HEK293 (cell line): Measurements from ENCODE around the gene BACH2.

ENCODE experiments used
- HOXA7 ChIP-seq: sonication (generic); formaldehyde crosslinking; IDR thresholded peaks from 2 replicates; pipeline ENCODE4 v1.8.1; 2022; ENCODE audit warnings: missing genetic modification reagents, borderline replicate concordance
- RBAK ChIP-seq: fragments of 450-650 bp; formaldehyde crosslinking; IDR thresholded peaks from 2 replicates; pipeline ENCODE4 v1.5.1; 2016; ENCODE audit warnings: missing biosample characterization, missing genetic modification characterization
- ZNF112 ChIP-seq: fragments of 450-650 bp; formaldehyde crosslinking; IDR thresholded peaks from 2 replicates; pipeline ENCODE4 v1.5.0; 2017; ENCODE audit warnings: missing biosample characterization, missing genetic modification characterization
- ZNF311 ChIP-seq: fragments of 450-650 bp; formaldehyde crosslinking; IDR thresholded peaks from 2 replicates; pipeline ENCODE4 v1.5.1; 2017; ENCODE audit warnings: missing biosample characterization, missing genetic modification characterization, borderline replicate concordance
- ZNF555 ChIP-seq: fragments of 450-650 bp; formaldehyde crosslinking; conservative IDR thresholded peaks from 2 replicates; pipeline ENCODE4 v1.5.1; 2017; ENCODE audit warnings: missing biosample characterization, mild to moderate bottlenecking, missing genetic modification characterization, inconsistent platforms
- ZNF621 ChIP-seq: fragments of 450-650 bp; formaldehyde crosslinking; IDR thresholded peaks from 2 replicates; pipeline ENCODE4 v1.5.1; 2017; ENCODE audit warnings: missing biosample characterization, missing genetic modification characterization
- ZNF626 ChIP-seq: fragments of 450-650 bp; sonication (Bioruptor Pico); formaldehyde crosslinking; IDR thresholded peaks from 2 replicates; pipeline ENCODE4 v1.5.1; 2018; ENCODE audit warnings: missing biosample characterization, missing genetic modification characterization, inconsistent platforms
- ZNF664 ChIP-seq: fragments of 450-650 bp; formaldehyde crosslinking; IDR thresholded peaks from 2 replicates; pipeline ENCODE4 v1.5.1; 2016; ENCODE audit warnings: missing biosample characterization, missing genetic modification characterization
- ZNF776 ChIP-seq: fragments of 450-650 bp; formaldehyde crosslinking; IDR thresholded peaks from 2 replicates; pipeline ENCODE4 v1.5.0; 2017; ENCODE audit warnings: missing biosample characterization, missing genetic modification characterization, borderline replicate concordance
- TF ChIP-seq, protein P1 (sequence below): fragments of 450-650 bp; formaldehyde crosslinking; IDR thresholded peaks from 2 replicates; pipeline ENCODE4 v1.5.1; 2016; ENCODE audit warnings: missing biosample characterization, missing genetic modification characterization
- TF ChIP-seq, protein P2 (sequence below): fragments of 450-650 bp; formaldehyde crosslinking; IDR thresholded peaks from 2 replicates; pipeline ENCODE4 v1.5.1; 2016; ENCODE audit warnings: missing biosample characterization, missing genetic modification characterization
- TF ChIP-seq, protein P3 (sequence below): fragments of 450-650 bp; formaldehyde crosslinking; IDR thresholded peaks from 2 replicates; pipeline ENCODE4 v1.5.1; 2016; ENCODE audit warnings: missing biosample characterization, missing genetic modification characterization
- TF ChIP-seq, protein P4 (sequence below): fragments of 450-650 bp; formaldehyde crosslinking; IDR thresholded peaks from 2 replicates; pipeline ENCODE4 v1.5.1; 2016; ENCODE audit warnings: missing biosample characterization, missing genetic modification characterization
- TF ChIP-seq, protein P5 (sequence below): fragments of 450-650 bp; formaldehyde crosslinking; IDR thresholded peaks from 2 replicates; pipeline ENCODE4 v1.5.1; 2016; ENCODE audit warnings: missing biosample characterization, missing genetic modification characterization

DNA sequence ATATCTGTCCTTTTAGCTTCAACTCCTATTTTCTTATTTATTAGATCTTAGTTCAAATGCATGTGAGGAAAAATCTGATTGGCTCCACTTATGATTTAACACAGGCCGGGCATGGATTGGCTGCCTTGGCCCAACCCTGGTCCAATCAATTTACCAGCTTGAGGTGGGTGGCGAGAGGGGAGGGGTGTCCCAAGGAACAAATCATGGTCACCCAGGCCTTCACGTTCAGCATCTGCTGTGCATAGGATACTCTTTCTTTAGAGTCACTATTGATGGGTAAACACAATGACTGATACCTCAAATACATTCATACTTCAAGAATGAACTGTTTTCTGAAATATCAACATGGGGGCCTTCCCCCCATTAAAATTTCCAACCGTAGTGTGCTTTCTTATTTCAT is 14.9 kb upstream of the BACH2 start:
- TF ChIP-seq, protein P1, sequence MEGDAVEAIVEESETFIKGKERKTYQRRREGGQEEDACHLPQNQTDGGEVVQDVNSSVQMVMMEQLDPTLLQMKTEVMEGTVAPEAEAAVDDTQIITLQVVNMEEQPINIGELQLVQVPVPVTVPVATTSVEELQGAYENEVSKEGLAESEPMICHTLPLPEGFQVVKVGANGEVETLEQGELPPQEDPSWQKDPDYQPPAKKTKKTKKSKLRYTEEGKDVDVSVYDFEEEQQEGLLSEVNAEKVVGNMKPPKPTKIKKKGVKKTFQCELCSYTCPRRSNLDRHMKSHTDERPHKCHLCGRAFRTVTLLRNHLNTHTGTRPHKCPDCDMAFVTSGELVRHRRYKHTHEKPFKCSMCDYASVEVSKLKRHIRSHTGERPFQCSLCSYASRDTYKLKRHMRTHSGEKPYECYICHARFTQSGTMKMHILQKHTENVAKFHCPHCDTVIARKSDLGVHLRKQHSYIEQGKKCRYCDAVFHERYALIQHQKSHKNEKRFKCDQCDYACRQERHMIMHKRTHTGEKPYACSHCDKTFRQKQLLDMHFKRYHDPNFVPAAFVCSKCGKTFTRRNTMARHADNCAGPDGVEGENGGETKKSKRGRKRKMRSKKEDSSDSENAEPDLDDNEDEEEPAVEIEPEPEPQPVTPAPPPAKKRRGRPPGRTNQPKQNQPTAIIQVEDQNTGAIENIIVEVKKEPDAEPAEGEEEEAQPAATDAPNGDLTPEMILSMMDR (tag by site-specific recombination) = no peak
- no peak for TF ChIP-seq ZNF555 (tag by site-specific recombination)
- no peak for TF ChIP-seq HOXA7 (CRISPR knock-in tag)
- TF ChIP-seq, protein P2, sequence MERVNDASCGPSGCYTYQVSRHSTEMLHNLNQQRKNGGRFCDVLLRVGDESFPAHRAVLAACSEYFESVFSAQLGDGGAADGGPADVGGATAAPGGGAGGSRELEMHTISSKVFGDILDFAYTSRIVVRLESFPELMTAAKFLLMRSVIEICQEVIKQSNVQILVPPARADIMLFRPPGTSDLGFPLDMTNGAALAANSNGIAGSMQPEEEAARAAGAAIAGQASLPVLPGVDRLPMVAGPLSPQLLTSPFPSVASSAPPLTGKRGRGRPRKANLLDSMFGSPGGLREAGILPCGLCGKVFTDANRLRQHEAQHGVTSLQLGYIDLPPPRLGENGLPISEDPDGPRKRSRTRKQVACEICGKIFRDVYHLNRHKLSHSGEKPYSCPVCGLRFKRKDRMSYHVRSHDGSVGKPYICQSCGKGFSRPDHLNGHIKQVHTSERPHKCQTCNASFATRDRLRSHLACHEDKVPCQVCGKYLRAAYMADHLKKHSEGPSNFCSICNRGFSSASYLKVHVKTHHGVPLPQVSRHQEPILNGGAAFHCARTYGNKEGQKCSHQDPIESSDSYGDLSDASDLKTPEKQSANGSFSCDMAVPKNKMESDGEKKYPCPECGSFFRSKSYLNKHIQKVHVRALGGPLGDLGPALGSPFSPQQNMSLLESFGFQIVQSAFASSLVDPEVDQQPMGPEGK (tag by site-specific recombination) = no peak
- TF ChIP-seq, protein P3, sequence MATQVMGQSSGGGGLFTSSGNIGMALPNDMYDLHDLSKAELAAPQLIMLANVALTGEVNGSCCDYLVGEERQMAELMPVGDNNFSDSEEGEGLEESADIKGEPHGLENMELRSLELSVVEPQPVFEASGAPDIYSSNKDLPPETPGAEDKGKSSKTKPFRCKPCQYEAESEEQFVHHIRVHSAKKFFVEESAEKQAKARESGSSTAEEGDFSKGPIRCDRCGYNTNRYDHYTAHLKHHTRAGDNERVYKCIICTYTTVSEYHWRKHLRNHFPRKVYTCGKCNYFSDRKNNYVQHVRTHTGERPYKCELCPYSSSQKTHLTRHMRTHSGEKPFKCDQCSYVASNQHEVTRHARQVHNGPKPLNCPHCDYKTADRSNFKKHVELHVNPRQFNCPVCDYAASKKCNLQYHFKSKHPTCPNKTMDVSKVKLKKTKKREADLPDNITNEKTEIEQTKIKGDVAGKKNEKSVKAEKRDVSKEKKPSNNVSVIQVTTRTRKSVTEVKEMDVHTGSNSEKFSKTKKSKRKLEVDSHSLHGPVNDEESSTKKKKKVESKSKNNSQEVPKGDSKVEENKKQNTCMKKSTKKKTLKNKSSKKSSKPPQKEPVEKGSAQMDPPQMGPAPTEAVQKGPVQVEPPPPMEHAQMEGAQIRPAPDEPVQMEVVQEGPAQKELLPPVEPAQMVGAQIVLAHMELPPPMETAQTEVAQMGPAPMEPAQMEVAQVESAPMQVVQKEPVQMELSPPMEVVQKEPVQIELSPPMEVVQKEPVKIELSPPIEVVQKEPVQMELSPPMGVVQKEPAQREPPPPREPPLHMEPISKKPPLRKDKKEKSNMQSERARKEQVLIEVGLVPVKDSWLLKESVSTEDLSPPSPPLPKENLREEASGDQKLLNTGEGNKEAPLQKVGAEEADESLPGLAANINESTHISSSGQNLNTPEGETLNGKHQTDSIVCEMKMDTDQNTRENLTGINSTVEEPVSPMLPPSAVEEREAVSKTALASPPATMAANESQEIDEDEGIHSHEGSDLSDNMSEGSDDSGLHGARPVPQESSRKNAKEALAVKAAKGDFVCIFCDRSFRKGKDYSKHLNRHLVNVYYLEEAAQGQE (tag by site-specific recombination) = no peak
- TF ChIP-seq ZNF664 (tag by site-specific recombination) = no peak
- TF ChIP-seq, protein P4, sequence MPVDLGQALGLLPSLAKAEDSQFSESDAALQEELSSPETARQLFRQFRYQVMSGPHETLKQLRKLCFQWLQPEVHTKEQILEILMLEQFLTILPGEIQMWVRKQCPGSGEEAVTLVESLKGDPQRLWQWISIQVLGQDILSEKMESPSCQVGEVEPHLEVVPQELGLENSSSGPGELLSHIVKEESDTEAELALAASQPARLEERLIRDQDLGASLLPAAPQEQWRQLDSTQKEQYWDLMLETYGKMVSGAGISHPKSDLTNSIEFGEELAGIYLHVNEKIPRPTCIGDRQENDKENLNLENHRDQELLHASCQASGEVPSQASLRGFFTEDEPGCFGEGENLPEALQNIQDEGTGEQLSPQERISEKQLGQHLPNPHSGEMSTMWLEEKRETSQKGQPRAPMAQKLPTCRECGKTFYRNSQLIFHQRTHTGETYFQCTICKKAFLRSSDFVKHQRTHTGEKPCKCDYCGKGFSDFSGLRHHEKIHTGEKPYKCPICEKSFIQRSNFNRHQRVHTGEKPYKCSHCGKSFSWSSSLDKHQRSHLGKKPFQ (tag by site-specific recombination) = no peak
- TF ChIP-seq ZNF621 = no peak
- TF ChIP-seq ZNF626 (tag by site-specific recombination) = no peak
- no peak for TF ChIP-seq ZNF311 (tag by site-specific recombination)
- TF ChIP-seq RBAK (tag by site-specific recombination) = no peak
- no peak for TF ChIP-seq ZNF112 (tag by site-specific recombination)
- TF ChIP-seq, protein P5, sequence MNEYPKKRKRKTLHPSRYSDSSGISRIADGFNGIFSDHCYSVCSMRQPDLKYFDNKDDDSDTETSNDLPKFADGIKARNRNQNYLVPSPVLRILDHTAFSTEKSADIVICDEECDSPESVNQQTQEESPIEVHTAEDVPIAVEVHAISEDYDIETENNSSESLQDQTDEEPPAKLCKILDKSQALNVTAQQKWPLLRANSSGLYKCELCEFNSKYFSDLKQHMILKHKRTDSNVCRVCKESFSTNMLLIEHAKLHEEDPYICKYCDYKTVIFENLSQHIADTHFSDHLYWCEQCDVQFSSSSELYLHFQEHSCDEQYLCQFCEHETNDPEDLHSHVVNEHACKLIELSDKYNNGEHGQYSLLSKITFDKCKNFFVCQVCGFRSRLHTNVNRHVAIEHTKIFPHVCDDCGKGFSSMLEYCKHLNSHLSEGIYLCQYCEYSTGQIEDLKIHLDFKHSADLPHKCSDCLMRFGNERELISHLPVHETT (tag by site-specific recombination) = no peak
- no peak for TF ChIP-seq ZNF776 (tag by site-specific recombination)
